K562 (cell line): ENCODE results near the gene OPA1. TPM values are rescaled to one million over a fixed set of nuclear protein-coding genes. Genes with fewer than 3 reads are reported as not detected.

Experiments used
- ATAC-seq: fragments of 200-7000 bp; cut with Tn5 transposase; 3 replicates; pipeline ENCODE4 v1.9.1; 2020; ENCODE audit warnings: moderate library complexity
- BruUV-seq: library from RNA; stranded (reverse); fragments of 400-500 nt; replicated peaks from 2 replicates; lab custom pipeline; 2021; lab: Mats Ljungman, UMichigan
- CTCF ChIA-PET: fragments of 300-600 bp; formaldehyde crosslinking; extraction: SDS; loops from one replicate; lab custom pipeline; 2021; ENCODE audit warnings: low intra/inter-chr PET ratio; lab: Yijun Ruan, JAX
- POLR2A ChIA-PET: fragments of 300-600, 350-650 bp; sonication (Branson Sonifier 250); formaldehyde crosslinking; extraction: SDS; loops from one replicate; lab custom pipeline; 2021; ENCODE audit warnings: antibody characterized with exemption, inconsistent platforms; lab: Yijun Ruan, JAX
- DNase-seq, 4 experiments: peaks; one replicate each; pipeline versions ENCODE4 v3.0.0 to v3.0.0-alpha.2; 2011 to 2018; ENCODE audit warnings: low spot score in 3 of 4, mixed read lengths in 3 of 4; ENCODE audit errors: extremely low read depth in 1 of 4
- FAIRE-seq: peaks from 2 replicates; lab custom pipeline; 2011; peaks lifted over from hg19 to GRCh38; lab: Jason Lieb, UNC
- H2AFZ ChIP-seq: 2 replicates; pipeline ENCODE4 v1.6.0; 2011; ENCODE audit warnings: low read depth, low read length, control low read depth, inconsistent platforms
- H3K27ac ChIP-seq: fragments of 200-600 bp; 3 replicates; pipeline ENCODE4 v1.8.0; 2011; ENCODE audit warnings: low read depth, mild to moderate bottlenecking, control low read depth, inconsistent platforms, low read length, moderate library complexity, mixed read lengths; ENCODE audit errors: extremely low read depth
- H3K27me3 ChIP-seq, 2 experiments: fragments of 300-600 bp in 1 of 2; 2 replicates in 1 of 2; 3 replicates in 1 of 2; pipeline versions ENCODE4 v1.6.0 to v1.8.0; 2011; ENCODE audit warnings: inconsistent platforms in 2 of 2, low read length in 2 of 2, mild to moderate bottlenecking in 1 of 2, mixed read lengths in 1 of 2, moderate library complexity in 1 of 2; ENCODE audit not compliant: control insufficient read depth in 2 of 2, insufficient read depth in 2 of 2
- H3K36me3 ChIP-seq: fragments of 300-600 bp; 3 replicates; pipeline ENCODE4 v1.8.0; 2011; ENCODE audit warnings: mild to moderate bottlenecking, low read length, inconsistent platforms; ENCODE audit not compliant: control insufficient read depth, insufficient read depth
- H3K4me1 ChIP-seq, 2 experiments: fragments of 200-600 bp in 1 of 2; replicated peaks in 1 of 2; 2 replicates in 1 of 2; 3 replicates in 1 of 2; pipeline versions ENCODE4 v1.5.1 to v1.8.0; 2011; ENCODE audit warnings: inconsistent platforms in 2 of 2, low read length in 2 of 2, mild to moderate bottlenecking in 1 of 2, mixed read lengths in 1 of 2, moderate library complexity in 1 of 2; ENCODE audit not compliant: control insufficient read depth in 2 of 2, insufficient read depth in 2 of 2
- H3K4me2 ChIP-seq: 2 replicates; pipeline ENCODE4 v1.6.1; 2011; ENCODE audit warnings: low read length, control low read depth, inconsistent platforms, mixed read lengths; ENCODE audit not compliant: insufficient read depth
- H3K4me3 ChIP-seq: fragments of 200-600 bp; sonication (generic), shearing (Covaris generic); 2 replicates; pipeline ENCODE4 v1.5.1; 2016; ENCODE audit warnings: control low read depth, inconsistent platforms
- H3K79me2 ChIP-seq: fragments of 200-600 bp; 3 replicates; pipeline ENCODE4 v1.8.0; 2011; ENCODE audit warnings: low read length, inconsistent platforms; ENCODE audit not compliant: control insufficient read depth, insufficient read depth
- H3K9ac ChIP-seq, 2 experiments: 2 replicates each; pipeline versions ENCODE4 v1.6.0 to v1.6.1; 2011; ENCODE audit warnings: low read depth in 2 of 2, low read length in 2 of 2, control low read depth in 1 of 2, inconsistent platforms in 1 of 2, mild to moderate bottlenecking in 1 of 2, mixed read lengths in 1 of 2; ENCODE audit not compliant: insufficient read depth in 1 of 2
- H3K9me1 ChIP-seq: one replicate; pipeline ENCODE4 v1.6.0; 2011; ENCODE audit warnings: inconsistent platforms, mild to moderate bottlenecking, low read length, moderate library complexity; ENCODE audit not compliant: control insufficient read depth, insufficient read depth
- H3K9me3 ChIP-seq: replicated peaks from 2 replicates; pipeline ENCODE4 v1.5.1; 2011; ENCODE audit warnings: low read depth, low read length, inconsistent platforms; ENCODE audit not compliant: control insufficient read depth, insufficient read depth
- H4K20me1 ChIP-seq: replicated peaks from 2 replicates; pipeline ENCODE4 v1.6.1; 2011; ENCODE audit warnings: low read length, inconsistent platforms, mixed read lengths; ENCODE audit not compliant: control insufficient read depth, insufficient read depth
- CEBPB ChIP-seq: fragments of 450-650 bp; IDR thresholded peaks from 2 replicates; pipeline ENCODE4 v1.6.1; 2016; ENCODE audit warnings: missing genetic modification characterization, missing compliant biosample characterization
- GMEB1 ChIP-seq: fragments of 250-450 bp; sonication (Bioruptor Pico); IDR thresholded peaks from 2 replicates; pipeline ENCODE4 v1.4.0; 2020; ENCODE audit warnings: mild to moderate bottlenecking
- NEUROD1 ChIP-seq: fragments of 150-350 bp; IDR thresholded peaks from 2 replicates; pipeline ENCODE4 v1.6.1; 2014; ENCODE audit warnings: borderline replicate concordance, low read length, low read depth; ENCODE audit not compliant: partially characterized antibody
- ZHX1 ChIP-seq: fragments of 150-350 bp; conservative IDR thresholded peaks from 2 replicates; pipeline ENCODE4 v1.6.1; 2014; ENCODE audit warnings: low read length
- ZNF197 ChIP-seq: fragments of 200-800 bp; sonication (Bioruptor generic); IDR thresholded peaks from 2 replicates; pipeline ENCODE4 v1.6.1; 2016; ENCODE audit warnings: low read depth, missing genetic modification characterization, missing compliant biosample characterization
- ZNF282 ChIP-seq: sonication (generic); formaldehyde crosslinking; IDR thresholded peaks from 2 replicates; pipeline ENCODE4 v1.8.1; 2023; ENCODE audit warnings: missing genetic modification reagents
- ZNF444 ChIP-seq: fragments of 250-450 bp; sonication (Bioruptor Pico); IDR thresholded peaks from 2 replicates; pipeline ENCODE4 v1.4.0; 2020; ENCODE audit warnings: mild to moderate bottlenecking, moderate library complexity
- WGBS: fragments of 100-300 bp; shearing (Covaris generic); methylation state at CpG from one replicate; pipeline ENCODE4 v1.1.6; 2016; ENCODE audit warnings: low coverage, mixed read lengths; ENCODE audit not compliant: insufficient coverage; ENCODE audit errors: missing lambda C conversion rate; 5-methylcytosine and 5-hydroxymethylcytosine counted together
- in situ Hi-C: fragments of 300-500 bp; cut with MboI; formaldehyde crosslinking; loops from 4 replicates; pipeline ENCODE4 v1.15.0; 2018; ENCODE audit warnings: inconsistent platforms, mixed read lengths
- intact Hi-C: fragments of 100-400 bp; cut with micrococcal nuclease; formaldehyde crosslinking; loops from 2 replicates; pipeline ENCODE4 v1.14.2; 2022
- polyA plus RNA-seq, 8 experiments: library from polyadenylated mRNA; depleted of rRNA in 4 of 8; stranded (reverse) in 5 of 8; unstranded in 3 of 8; fragments of >200 nt; fragmentation: Nextera tagmentation in 2 of 8; fragmentation: Illumina TruSeq in 1 of 8; extraction: Ambion mirVana in 2 of 8; extraction: Trizol in 1 of 8; gene quantifications; 2 replicates each; pipeline versions ENCODE4 v1.2.1 to v1.2.3, GENCODE V29; 2011 to 2014; ENCODE audit warnings: inconsistent platforms in 1 of 8, missing spikeins in 1 of 8
- total RNA-seq, 7 experiments: library from RNA; depleted of rRNA in 6 of 7; stranded (reverse); fragments of >200 nt in 6 of 7; fragmentation: Illumina TruSeq in 2 of 7; extraction: Trizol in 2 of 7; gene quantifications; 2 replicates each; pipeline versions ENCODE4 v1.2.1 to v1.2.3, GENCODE V29; 2011 to 2021; ENCODE audit warnings: low replicate concordance in 1 of 7

The OPA1 gene
- total and polyA plus RNA-seq, 9 of the 15 experiments (the other 6 are each of a cell fraction or from before 2014, with no cell fraction given), result 19.7 to 127 (median 94.7) TPM

- TF ChIP-seq ZNF282 (no peak), NEUROD1 (no peak), ZNF197 (CRISPR knock-in tag) (no peak), ZHX1 (no peak)
Measured at GRCh38 chr3:193560870-193561269, 32.1 kb upstream of the OPA1 start (continued).

- no peak for ATAC-seq
- Histone ChIP-seq H3K4me2 (no peak overlapping the region), H3K9me1 (no peaks in the 10 kb centered on the region), H3K9ac (no peak overlapping the region), H3K36me3 (no peaks in the 10 kb centered on the region), H3K9me3 (no peaks in the 10 kb centered on the region)
- in situ Hi-C loops (loop anchor here (10.0 to 25.0 kb wide), 2 partner anchors 749 to 1001 kb away; no protein-coding TSS in a partner anchor), intact Hi-C loops (no loop called here)
- no peak for DNase-seq
- TF ChIP-seq CEBPB, result peak; percentile 39; the same call in 1 of the 2 replicates
- no peak for TF ChIP-seq ZNF444 (CRISPR knock-in tag)
- TF ChIP-seq GMEB1 (CRISPR knock-in tag), result no peak
- TF ChIP-seq, all 486 proteins: peak for 1
- no TSS peak for BruUV-seq
- Histone ChIP-seq H3K27ac (no peak overlapping the region), H3K4me3 (no peak overlapping the region), H3K27me3 (peaks cover 0 to 12% of the 10 kb centered on the region in 2 experiments; a peak in 2 of 5 replicates), H3K79me2 (no peaks in the 10 kb centered on the region), H2AFZ (no peak overlapping the region), H4K20me1 (no peaks in the 10 kb centered on the region), H3K4me1 (no peaks in the 10 kb centered on the region)
- POLR2A ChIA-PET, result no interaction called here
- CTCF ChIA-PET, result no interaction called here
- no peak for FAIRE-seq
- 7% methylated on average over 3 of the region's 3 CpGs for WGBS
Measured at GRCh38 chr3:193563426-193563825, 29.6 kb upstream of the OPA1 start.
